Measurements from ENCODE around the gene CTAGE1. TPM values are rescaled to one million over a fixed set of nuclear protein-coding genes. Genes with fewer than 3 reads are reported as not detected.

The CTAGE1 gene
- polyA plus RNA-seq, 2 of the 4 experiments (the other 2 are of a cell fraction) = 0.01 TPM; not detected in 1

GRCh38 chr18:22429564-22429963 lies 11.8 kb upstream of the CTAGE1 start (continued):
- no peak for TF ChIP-seq PBX3 (IDR thresholded peaks at IDR 0.05)

- TF ChIP-seq SMC3 (IDR thresholded peaks at IDR 0.05) = no peak
- Histone ChIP-seq H3K4me2 (no peak overlapping the region), H3K9me3 (no peaks in the 10 kb centered on the region), H3K27ac (peak overlapping the region in 1 of 2 experiments; percentile 20; a peak in 1 of 6 replicates), H3K4me1 (peaks cover 21% of the 10 kb centered on the region), H3K4me3 (no peak overlapping the region)
- no peak for ATAC-seq
- ChIA-PET POLR2A (no interaction called here), CTCF (interaction anchor here (1.3 kb wide), 1 partner anchor 22 kb away, joined by 3 read pairs; no protein-coding TSS in a partner anchor)
- peak in 1 of 2 experiments; percentile 12 for DNase-seq (ENCODE audit: low read depth in 1 of 2, low spot score in 1 of 2)
- no peak for FAIRE-seq
- 35% methylated on average over 4 of the region's 4 CpGs for WGBS (ENCODE audit: missing lambda C conversion rate)
Observed at GRCh38 chr18:22428672-22429071, 11.0 kb upstream of the CTAGE1 start.

- no peak overlapping the region for H3K4me3 ChIP-seq
- peak overlapping the region in 1 of 2 experiments; percentile 20; a peak in 1 of 6 replicates for H3K27ac ChIP-seq
- CTCF ChIA-PET = interaction anchor here (1.3 kb wide), 1 partner anchor 21 kb away, joined by 3 read pairs; no protein-coding TSS in a partner anchor
- POLR2A ChIA-PET = no interaction called here
- H3K4me2 ChIP-seq = no peak overlapping the region
- no peaks in the 10 kb centered on the region for H3K9me3 ChIP-seq
- DNase-seq (ENCODE audit: low read depth in 1 of 2, low spot score in 1 of 2) (no peak), FAIRE-seq (no peak), ATAC-seq (no peak)
- 85% methylated on average over 7 of the region's 7 CpGs for WGBS (ENCODE audit: missing lambda C conversion rate)
- TF ChIP-seq TP53 (CRISPR knock-in tag; IDR thresholded peaks at IDR 0.05) = no peak
- TF ChIP-seq SREBF2 (IDR thresholded peaks at IDR 0.05) = no peak
- TF ChIP-seq HEYL (CRISPR knock-in tag; IDR thresholded peaks at IDR 0.05) = no peak
- peaks cover 22% of the 10 kb centered on the region for H3K4me1 ChIP-seq
Observed at GRCh38 chr18:22427822-22428549, 10.3 kb upstream of the CTAGE1 start.

- 75% methylated on average over 5 of the region's 5 CpGs for WGBS (ENCODE audit: missing lambda C conversion rate)
- POLR2A ChIA-PET = no interaction called here
- H3K4me3 ChIP-seq = no peak overlapping the region
- CTCF ChIA-PET = interaction anchor here (0.5 kb wide), 1 partner anchor 831 kb away, joined by 3 read pairs; no protein-coding TSS in a partner anchor
- ATAC-seq (no peak), DNase-seq (ENCODE audit: low read depth in 1 of 2, low spot score in 1 of 2) (no peak), FAIRE-seq (no peak)
- no peak for TF ChIP-seq HOXB5 (CRISPR knock-in tag; IDR thresholded peaks at IDR 0.05)
- no peak for TF ChIP-seq FOXS1 (CRISPR knock-in tag; IDR thresholded peaks at IDR 0.05)
- no peak for TF ChIP-seq MYC (IDR thresholded peaks at IDR 0.05; ENCODE audit: borderline replicate concordance, low read length)
- no peak for TF ChIP-seq CHD4 (IDR thresholded peaks at IDR 0.05; ENCODE audit: borderline replicate concordance)
- no peak for TF ChIP-seq PHF8 (IDR thresholded peaks at IDR 0.05; ENCODE audit: borderline replicate concordance, low read depth)
- H3K4me1 ChIP-seq = peaks cover 14% of the 10 kb centered on the region
- no peaks in the 10 kb centered on the region for H3K9me3 ChIP-seq
- H3K4me2 ChIP-seq = no peak overlapping the region
- H3K27ac ChIP-seq = no peak overlapping the region
Observed at GRCh38 chr18:22424565-22424963, 6.8 kb upstream of the CTAGE1 start.

- Histone ChIP-seq H3K4me3 (no peak overlapping the region), H3K4me2 (no peak overlapping the region), H3K9me3 (no peaks in the 10 kb centered on the region), H3K4me1 (peaks cover 13% of the 10 kb centered on the region), H3K27ac (no peak overlapping the region)
- DNase-seq (ENCODE audit: low read depth in 1 of 2, low spot score in 1 of 2) = no peak
- FAIRE-seq = no peak
- 77% methylated on average over 8 of the region's 9 CpGs for WGBS (ENCODE audit: missing lambda C conversion rate)
- ATAC-seq = no peak
- TF ChIP-seq ZSCAN20 (CRISPR knock-in tag; IDR thresholded peaks at IDR 0.05) = no peak
- no peak for TF ChIP-seq NFE2L2 (conservative IDR thresholded peaks at IDR 0.05; ENCODE audit: low read length)
- no peak for TF ChIP-seq E2F6 (IDR thresholded peaks at IDR 0.05; ENCODE audit: borderline replicate concordance, low read depth)
- no peak for TF ChIP-seq CBX2 (IDR thresholded peaks at IDR 0.05; ENCODE audit: borderline replicate concordance, low read depth)
- no peak for TF ChIP-seq EHMT2 (IDR thresholded peaks at IDR 0.05; ENCODE audit: low read depth)
- TF ChIP-seq USF2 (IDR thresholded peaks at IDR 0.05) = no peak
- ChIA-PET CTCF (interaction anchor here (0.5 kb wide), 1 partner anchor 830 kb away, joined by 3 read pairs; no protein-coding TSS in a partner anchor), POLR2A (no interaction called here)
Observed at GRCh38 chr18:22423878-22424564, 6.3 kb upstream of the CTAGE1 start.
